SK-N-SH (cell line): ENCODE measurements around the gene KIF2A. TPM values are rescaled to one million over a fixed set of nuclear protein-coding genes. Genes with fewer than 3 reads are reported as not detected.

ENCODE experiments used
- CTCF ChIA-PET: fragments of 300-600, 350-600 bp; formaldehyde crosslinking; extraction: SDS; loops from one replicate; lab custom pipeline; 2021; lab: Yijun Ruan, JAX
- POLR2A ChIA-PET: fragments of 350-600 bp; sonication (Branson Sonifier 250); formaldehyde crosslinking; extraction: SDS; loops from one replicate; lab custom pipeline; 2020; ENCODE audit warnings: antibody characterized with exemption, inconsistent platforms; lab: Yijun Ruan, JAX
- DNase-seq: peaks from one replicate; pipeline ENCODE4 v3.0.0; 2012
- H2AFZ ChIP-seq: fragments of 200-600 bp; sonication (generic); 2 replicates; pipeline ENCODE4 v1.8.1; 2016; ENCODE audit warnings: antibody characterized with exemption, mild to moderate bottlenecking, low read depth
- H3F3A ChIP-seq: fragments of 200-600 bp; sonication (generic); replicated peaks from 2 replicates; pipeline ENCODE3; 2016; ENCODE audit warnings: antibody characterized with exemption, mild to moderate bottlenecking; ENCODE audit not compliant: insufficient read depth
- H3K27ac ChIP-seq, 2 experiments: fragments of 200-500 bp in 1 of 2; fragments of 200-600 bp in 1 of 2; sonication (Bioruptor generic) in 1 of 2; sonication (generic), shearing (Covaris generic) in 1 of 2; 2 replicates each; pipeline versions ENCODE4 v1.5.1 to v1.6.1; 2014 to 2016; ENCODE audit warnings: low read depth in 2 of 2, inconsistent platforms in 1 of 2, low read length in 1 of 2, mild to moderate bottlenecking in 1 of 2, mixed read lengths in 1 of 2
- H3K27me3 ChIP-seq: fragments of 200-600 bp; sonication (generic), shearing (Covaris generic); 2 replicates; pipeline ENCODE4 v1.6.1; 2016; ENCODE audit warnings: mixed run types; ENCODE audit not compliant: insufficient read depth
- H3K36me3 ChIP-seq, 2 experiments: fragments of 200-500 bp in 1 of 2; fragments of 200-600 bp in 1 of 2; sonication (Bioruptor generic) in 1 of 2; sonication (generic) in 1 of 2; replicated peaks in 1 of 2; 2 replicates each; pipeline versions ENCODE3 to v1.5.1; 2014 to 2016; ENCODE audit warnings: low read length in 1 of 2, mild to moderate bottlenecking in 1 of 2; ENCODE audit not compliant: insufficient read depth in 2 of 2, control insufficient read depth in 1 of 2
- H3K4me1 ChIP-seq, 2 experiments: fragments of 200-500 bp in 1 of 2; fragments of 200-600 bp in 1 of 2; sonication (Bioruptor generic) in 1 of 2; sonication (generic), shearing (Covaris generic) in 1 of 2; 2 replicates each; pipeline versions ENCODE4 v1.5.1 to v1.6.1; 2014 to 2016; ENCODE audit warnings: low read depth in 1 of 2, low read length in 1 of 2, mixed run types in 1 of 2; ENCODE audit not compliant: insufficient read depth in 2 of 2, control insufficient read depth in 1 of 2
- H3K4me2 ChIP-seq: fragments of 200-600 bp; sonication (generic), shearing (Covaris generic); 2 replicates; pipeline ENCODE4 v1.6.1; 2017; ENCODE audit warnings: mixed run types
- H3K4me3 ChIP-seq, 2 experiments: fragments of 200-500 bp in 1 of 2; fragments of 200-600 bp in 1 of 2; sonication (Bioruptor generic) in 1 of 2; sonication (generic), shearing (Covaris generic) in 1 of 2; 2 replicates each; pipeline versions ENCODE4 v1.5.1 to v1.8.1; 2014 to 2016; ENCODE audit warnings: low read depth in 2 of 2, inconsistent platforms in 1 of 2, low read length in 1 of 2, mild to moderate bottlenecking in 1 of 2, mixed read lengths in 1 of 2, moderate library complexity in 1 of 2
- H3K79me2 ChIP-seq: fragments of 200-600 bp; sonication (generic); 2 replicates; pipeline ENCODE4 v1.8.1; 2017; ENCODE audit warnings: mild to moderate bottlenecking; ENCODE audit not compliant: insufficient read depth
- H3K9ac ChIP-seq: fragments of 200-600 bp; sonication (generic); 2 replicates; pipeline ENCODE4 v1.6.1; 2017; ENCODE audit warnings: mixed run types
- H3K9me2 ChIP-seq: fragments of 200-600 bp; sonication (generic); 2 replicates; pipeline ENCODE4 v1.6.1; 2017; ENCODE audit warnings: mixed run types
- H3K9me3 ChIP-seq: fragments of 200-600 bp; sonication (generic); 2 replicates; pipeline ENCODE4 v1.6.1; 2017; ENCODE audit warnings: mixed run types, mild to moderate bottlenecking, moderate library complexity
- H4K20me1 ChIP-seq: fragments of 200-600 bp; sonication (generic); 2 replicates; pipeline ENCODE4 v1.6.1; 2017; ENCODE audit warnings: mild to moderate bottlenecking, mixed run types; ENCODE audit not compliant: insufficient read depth
- CTCF ChIP-seq: fragments of 200-600 bp; sonication (generic); IDR thresholded peaks from 2 replicates; pipeline ENCODE4 v1.6.1; 2017; ENCODE audit warnings: antibody characterized with exemption, mild to moderate bottlenecking, moderate library complexity
- EZH2phosphoT487 ChIP-seq: fragments of 200-600 bp; sonication (generic); IDR thresholded peaks from 2 replicates; pipeline ENCODE4 v1.6.1; 2017; ENCODE audit warnings: low read depth, mixed run types, mild to moderate bottlenecking, antibody characterized with exemption, moderate library complexity, borderline replicate concordance
- FOXJ3 ChIP-seq: sonication (generic); formaldehyde crosslinking; IDR thresholded peaks from 2 replicates; pipeline ENCODE4 v1.5.1; 2020; ENCODE audit warnings: mild to moderate bottlenecking, missing genetic modification reagents
- GATA2 ChIP-seq: sonication (generic); formaldehyde crosslinking; IDR thresholded peaks from 2 replicates; pipeline ENCODE4 v1.5.0; 2020; ENCODE audit warnings: mild to moderate bottlenecking, missing genetic modification reagents
- MEF2A ChIP-seq: IDR thresholded peaks from 2 replicates; pipeline ENCODE4 v1.4.0; 2012; ENCODE audit warnings: low read depth, borderline replicate concordance
- MXI1 ChIP-seq: IDR thresholded peaks from 2 replicates; pipeline ENCODE4 v1.6.1; 2012; ENCODE audit warnings: mild to moderate bottlenecking, low read depth, low read length, improper control_type of control experiment
- PBX3 ChIP-seq: IDR thresholded peaks from 2 replicates; pipeline ENCODE4; 2012
- RCOR1 ChIP-seq: fragments of 150-350 bp; IDR thresholded peaks from 2 replicates; pipeline ENCODE4 v1.6.1; 2017; ENCODE audit warnings: antibody characterized with exemption, low read length
- RXRA ChIP-seq: IDR thresholded peaks from 2 replicates; pipeline ENCODE4 v1.4.0; 2012; ENCODE audit warnings: low read depth, mild to moderate bottlenecking, borderline replicate concordance
- TCF12 ChIP-seq: IDR thresholded peaks from 2 replicates; pipeline ENCODE4 v1.4.0; 2012
- TEAD4 ChIP-seq: IDR thresholded peaks from 2 replicates; pipeline ENCODE4 v1.4.0; 2012; ENCODE audit warnings: mild to moderate bottlenecking, borderline replicate concordance; ENCODE audit not compliant: insufficient read depth
- ZBTB33 ChIP-seq: IDR thresholded peaks from 2 replicates; pipeline ENCODE4 v1.4.0; 2012; ENCODE audit warnings: low read depth, borderline replicate concordance
- polyA plus RNA-seq, 3 experiments: library from polyadenylated mRNA; depleted of rRNA; stranded (reverse); fragments of >200 nt; gene quantifications; 2 replicates each; pipeline ENCODE4 v1.2.3, GENCODE V29; 2012
- TF ChIP-seq, protein P1 (sequence below): IDR thresholded peaks from 2 replicates; pipeline ENCODE4 v1.6.1; 2012; ENCODE audit warnings: mild to moderate bottlenecking, low read depth, low read length, moderate library complexity

KIF2A gene
- polyA plus RNA-seq, 1 of the 3 experiments (the other 2 are of a cell fraction) = 14.3 TPM

GRCh38 chr5:62331921-62332320, 25.9 kb downstream of the KIF2A start:
- ChIA-PET CTCF (interaction anchor here (2.0 kb wide), 1 partner anchor 22 kb away, joined by 6 read pairs; no protein-coding TSS in a partner anchor), POLR2A (no interaction called here)
- DNase-seq = no peak
- H3K9ac ChIP-seq = no peak overlapping the region
- H3K9me2 ChIP-seq = no peaks in the 10 kb centered on the region
- no peaks in the 10 kb centered on the region for H3K27me3 ChIP-seq
- H3K9me3 ChIP-seq = no peaks in the 10 kb centered on the region
- no peak for TF ChIP-seq GATA2 (CRISPR knock-in tag)
- no peak for TF ChIP-seq MXI1
- TF ChIP-seq RCOR1 = no peak
- no peak for TF ChIP-seq TCF12
- TF ChIP-seq PBX3 = no peak
- TF ChIP-seq FOXJ3 (CRISPR knock-in tag) = no peak
- TF ChIP-seq ZBTB33 = no peak
- no peak for TF ChIP-seq TEAD4
- TF ChIP-seq, protein P1, sequence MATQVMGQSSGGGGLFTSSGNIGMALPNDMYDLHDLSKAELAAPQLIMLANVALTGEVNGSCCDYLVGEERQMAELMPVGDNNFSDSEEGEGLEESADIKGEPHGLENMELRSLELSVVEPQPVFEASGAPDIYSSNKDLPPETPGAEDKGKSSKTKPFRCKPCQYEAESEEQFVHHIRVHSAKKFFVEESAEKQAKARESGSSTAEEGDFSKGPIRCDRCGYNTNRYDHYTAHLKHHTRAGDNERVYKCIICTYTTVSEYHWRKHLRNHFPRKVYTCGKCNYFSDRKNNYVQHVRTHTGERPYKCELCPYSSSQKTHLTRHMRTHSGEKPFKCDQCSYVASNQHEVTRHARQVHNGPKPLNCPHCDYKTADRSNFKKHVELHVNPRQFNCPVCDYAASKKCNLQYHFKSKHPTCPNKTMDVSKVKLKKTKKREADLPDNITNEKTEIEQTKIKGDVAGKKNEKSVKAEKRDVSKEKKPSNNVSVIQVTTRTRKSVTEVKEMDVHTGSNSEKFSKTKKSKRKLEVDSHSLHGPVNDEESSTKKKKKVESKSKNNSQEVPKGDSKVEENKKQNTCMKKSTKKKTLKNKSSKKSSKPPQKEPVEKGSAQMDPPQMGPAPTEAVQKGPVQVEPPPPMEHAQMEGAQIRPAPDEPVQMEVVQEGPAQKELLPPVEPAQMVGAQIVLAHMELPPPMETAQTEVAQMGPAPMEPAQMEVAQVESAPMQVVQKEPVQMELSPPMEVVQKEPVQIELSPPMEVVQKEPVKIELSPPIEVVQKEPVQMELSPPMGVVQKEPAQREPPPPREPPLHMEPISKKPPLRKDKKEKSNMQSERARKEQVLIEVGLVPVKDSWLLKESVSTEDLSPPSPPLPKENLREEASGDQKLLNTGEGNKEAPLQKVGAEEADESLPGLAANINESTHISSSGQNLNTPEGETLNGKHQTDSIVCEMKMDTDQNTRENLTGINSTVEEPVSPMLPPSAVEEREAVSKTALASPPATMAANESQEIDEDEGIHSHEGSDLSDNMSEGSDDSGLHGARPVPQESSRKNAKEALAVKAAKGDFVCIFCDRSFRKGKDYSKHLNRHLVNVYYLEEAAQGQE = no peak
- no peak for TF ChIP-seq MEF2A
- no peak for TF ChIP-seq RXRA
- no peak for TF ChIP-seq EZH2phosphoT487
- no peak for TF ChIP-seq CTCF
- H3K4me3 ChIP-seq = no peak overlapping the region
- H2AFZ ChIP-seq = no peak overlapping the region
- H4K20me1 ChIP-seq = peaks cover 60% of the 10 kb centered on the region
- no peak overlapping the region; a peak in 1 of 4 replicates for H3K27ac ChIP-seq
- H3K4me2 ChIP-seq = no peak overlapping the region
- peaks cover 2 to 4% of the 10 kb centered on the region in 2 experiments for H3K36me3 ChIP-seq
- peaks cover 4% of the 10 kb centered on the region for H3F3A ChIP-seq
- H3K4me1 ChIP-seq = peaks cover 5 to 39% of the 10 kb centered on the region in 2 experiments; a peak in 3 of 4 replicates
- peaks cover 95% of the 10 kb centered on the region for H3K79me2 ChIP-seq
